ENCODE measurements around the gene RNF44.

Gene RNF44

DNA sequence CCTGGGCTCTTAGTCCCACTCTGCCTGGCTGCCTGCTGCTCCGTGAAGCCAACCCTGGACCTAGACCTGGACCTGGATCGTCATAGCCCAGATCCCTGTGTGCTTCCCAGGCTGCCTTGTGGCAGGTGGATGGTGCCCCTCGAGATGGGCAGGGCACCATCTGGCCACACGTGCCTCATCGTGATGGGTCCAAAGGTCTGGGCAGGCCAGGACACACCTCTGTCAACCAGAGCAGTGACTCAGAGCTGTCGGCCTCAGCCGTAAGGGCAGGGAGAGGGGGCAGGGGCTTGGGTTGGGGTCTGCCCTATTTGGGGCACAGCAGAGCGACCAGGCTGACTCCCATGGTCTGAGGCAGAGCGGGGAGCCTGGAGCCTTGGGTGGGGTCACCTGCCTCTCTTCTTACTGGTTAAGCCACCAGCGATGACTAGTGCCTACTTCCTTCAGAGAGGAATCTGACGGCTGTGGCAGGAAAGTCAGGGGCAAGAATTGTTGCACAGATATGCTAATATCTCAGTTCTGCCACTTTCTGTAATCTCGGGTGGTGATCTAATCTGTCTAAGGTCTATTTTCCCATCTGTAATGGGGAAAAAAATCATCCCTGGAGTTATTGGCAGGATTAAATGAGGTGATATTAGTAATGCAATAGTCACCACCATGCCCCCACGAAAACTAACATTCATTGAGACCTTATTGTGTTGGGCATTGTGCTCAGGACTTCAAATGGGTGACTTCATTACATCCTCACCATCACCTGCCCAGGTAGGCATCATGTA is 8.7 kb upstream of the RNF44 start:
- TF ChIP-seq, protein P1, sequence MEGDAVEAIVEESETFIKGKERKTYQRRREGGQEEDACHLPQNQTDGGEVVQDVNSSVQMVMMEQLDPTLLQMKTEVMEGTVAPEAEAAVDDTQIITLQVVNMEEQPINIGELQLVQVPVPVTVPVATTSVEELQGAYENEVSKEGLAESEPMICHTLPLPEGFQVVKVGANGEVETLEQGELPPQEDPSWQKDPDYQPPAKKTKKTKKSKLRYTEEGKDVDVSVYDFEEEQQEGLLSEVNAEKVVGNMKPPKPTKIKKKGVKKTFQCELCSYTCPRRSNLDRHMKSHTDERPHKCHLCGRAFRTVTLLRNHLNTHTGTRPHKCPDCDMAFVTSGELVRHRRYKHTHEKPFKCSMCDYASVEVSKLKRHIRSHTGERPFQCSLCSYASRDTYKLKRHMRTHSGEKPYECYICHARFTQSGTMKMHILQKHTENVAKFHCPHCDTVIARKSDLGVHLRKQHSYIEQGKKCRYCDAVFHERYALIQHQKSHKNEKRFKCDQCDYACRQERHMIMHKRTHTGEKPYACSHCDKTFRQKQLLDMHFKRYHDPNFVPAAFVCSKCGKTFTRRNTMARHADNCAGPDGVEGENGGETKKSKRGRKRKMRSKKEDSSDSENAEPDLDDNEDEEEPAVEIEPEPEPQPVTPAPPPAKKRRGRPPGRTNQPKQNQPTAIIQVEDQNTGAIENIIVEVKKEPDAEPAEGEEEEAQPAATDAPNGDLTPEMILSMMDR (IDR thresholded peaks at IDR 0.05), result no peak
- no peak overlapping the region for H3K27ac ChIP-seq

DNA sequence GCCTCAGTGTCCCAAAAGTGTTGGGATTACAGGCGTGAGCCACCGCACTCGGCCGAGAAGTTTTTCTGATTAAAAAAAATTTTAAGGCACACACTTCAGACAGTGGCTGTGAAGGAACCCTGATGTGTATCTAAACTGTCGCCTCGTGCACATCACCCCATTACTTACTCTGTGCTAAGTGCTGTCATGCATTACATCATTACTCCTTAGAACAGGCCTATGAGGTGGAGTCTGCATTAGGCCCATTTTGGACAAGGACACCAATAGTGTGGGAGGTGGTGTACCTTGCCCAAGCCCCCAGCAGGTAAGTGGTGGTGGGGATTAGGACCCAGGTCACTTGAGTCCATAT is 8.2 kb upstream of the RNF44 start:
- no peak overlapping the region for H3K4me3 ChIP-seq
- TF ChIP-seq, protein P1 (IDR thresholded peaks at IDR 0.05), result no peak
- DNase-seq (ENCODE audit: low spot score), result no peak
- H3K27ac ChIP-seq, result no peak overlapping the region

More for the DNA sequence above, 8.7 kb upstream of the RNF44 start:
- H3K4me3 ChIP-seq, result no peak overlapping the region
- DNase-seq (ENCODE audit: low spot score), result no peak

DNA sequence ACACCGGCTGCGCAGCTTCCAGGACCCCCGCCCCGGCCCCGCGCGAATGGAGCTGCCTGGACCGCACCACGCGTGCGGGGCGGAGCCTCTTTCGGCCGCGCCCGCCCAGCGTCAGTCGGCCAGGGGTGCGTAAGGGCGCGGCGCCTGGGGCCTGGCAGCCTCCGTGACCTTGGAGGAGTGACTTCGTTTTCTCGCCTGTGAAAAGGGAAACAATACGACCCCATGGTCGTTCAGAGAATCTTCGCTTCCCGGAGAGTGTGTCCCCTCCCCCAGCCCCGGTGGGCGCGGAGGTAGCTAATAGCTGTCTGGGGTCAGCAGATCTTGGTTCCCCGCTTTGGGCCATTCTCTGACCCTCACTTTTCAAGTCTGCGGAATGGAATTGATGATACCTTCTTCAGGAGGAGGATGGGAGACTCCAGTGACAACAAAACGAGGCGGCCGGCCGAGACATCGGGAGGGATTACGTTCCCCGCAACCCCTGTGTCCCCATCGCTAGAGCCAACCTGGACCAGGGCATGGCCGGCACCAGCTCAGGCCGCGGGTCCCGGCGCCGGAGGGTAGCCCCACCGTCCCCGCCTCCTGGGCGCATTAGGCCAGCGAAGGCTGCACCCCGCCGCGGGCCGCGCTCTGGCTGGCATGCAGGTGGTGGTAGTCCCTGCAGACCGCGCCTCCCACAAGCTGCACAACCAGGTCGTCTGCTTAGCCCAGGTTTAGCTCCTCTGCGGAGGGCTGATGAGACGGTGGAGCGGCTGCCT is 6.4 kb upstream of the RNF44 start:
- no peak for DNase-seq (ENCODE audit: low spot score)
- TF ChIP-seq, protein P1 (IDR thresholded peaks at IDR 0.05), result no peak
- peak overlapping the region; percentile 38 to 79 for H3K27ac ChIP-seq
- peak overlapping the region; percentile 76 for H3K4me3 ChIP-seq

GRCh38 chr5:176542596-176543427 is 5.6 kb upstream of the RNF44 start:
- TF ChIP-seq, protein P1 (IDR thresholded peaks at IDR 0.05), result no peak
- DNase-seq (ENCODE audit: low spot score), result no peak
- Histone ChIP-seq H3K4me3 (peak overlapping the region; percentile 76), H3K27ac (peak overlapping the region in 1 of 2 donors; percentile 79)

DNA sequence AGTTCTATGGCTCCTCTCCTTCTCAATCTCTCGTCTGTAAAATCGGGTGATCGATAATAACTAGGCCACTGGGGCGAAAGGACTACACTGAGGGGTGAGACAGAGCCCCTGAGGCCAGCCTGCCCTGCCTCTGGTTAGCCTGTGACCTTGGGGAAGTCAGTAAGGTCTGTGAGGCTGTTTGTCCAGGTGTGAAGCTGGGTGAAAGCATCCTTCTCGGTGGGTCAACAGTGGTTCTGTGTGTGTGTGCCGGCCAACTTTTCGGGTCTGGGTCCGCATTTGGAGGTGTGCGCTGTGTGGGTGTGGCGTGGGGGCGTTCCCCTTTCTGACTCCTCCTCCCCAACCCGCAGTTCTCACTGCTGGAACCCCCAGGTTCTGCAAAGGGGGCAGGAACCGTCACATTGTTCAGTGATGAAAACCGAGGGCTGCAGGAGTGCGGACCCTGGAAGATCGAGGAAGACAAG is 5.0 kb upstream of the RNF44 start:
- DNase-seq (ENCODE audit: low spot score), result no peak
- TF ChIP-seq, protein P1 (IDR thresholded peaks at IDR 0.05), result no peak
- Histone ChIP-seq H3K27ac (peak overlapping the region in 1 of 2 donors; percentile 79), H3K4me3 (peak overlapping the region; percentile 76)

- no peak overlapping the region for H3K4me3 ChIP-seq
- peak overlapping the region in 1 of 2 donors; percentile 79 for H3K27ac ChIP-seq
- DNase-seq (ENCODE audit: low spot score), result no peak
- TF ChIP-seq, protein P1 (IDR thresholded peaks at IDR 0.05), result no peak
These were observed 4.3 kb upstream of the RNF44 start for GRCh38 chr5:176541338-176542134.

Data from coronary artery (tissue), 2 donors.